MM.1S (cell line): Measurements from ENCODE around the gene DLX5.

Source experiments
- EZH2phosphoT487 ChIP-seq: fragments of 300-600 bp; sonication (generic); IDR thresholded peaks from 2 replicates; pipeline ENCODE4 v1.6.1; 2018; ENCODE audit warnings: antibody characterized with exemption, low read length
- TF ChIP-seq, protein P1 (sequence below): fragments of 300-600 bp; sonication (generic); IDR thresholded peaks from 2 replicates; pipeline ENCODE4 v1.5.1; 2016; ENCODE audit warnings: antibody characterized with exemption, low read length, mixed read lengths

DNA sequence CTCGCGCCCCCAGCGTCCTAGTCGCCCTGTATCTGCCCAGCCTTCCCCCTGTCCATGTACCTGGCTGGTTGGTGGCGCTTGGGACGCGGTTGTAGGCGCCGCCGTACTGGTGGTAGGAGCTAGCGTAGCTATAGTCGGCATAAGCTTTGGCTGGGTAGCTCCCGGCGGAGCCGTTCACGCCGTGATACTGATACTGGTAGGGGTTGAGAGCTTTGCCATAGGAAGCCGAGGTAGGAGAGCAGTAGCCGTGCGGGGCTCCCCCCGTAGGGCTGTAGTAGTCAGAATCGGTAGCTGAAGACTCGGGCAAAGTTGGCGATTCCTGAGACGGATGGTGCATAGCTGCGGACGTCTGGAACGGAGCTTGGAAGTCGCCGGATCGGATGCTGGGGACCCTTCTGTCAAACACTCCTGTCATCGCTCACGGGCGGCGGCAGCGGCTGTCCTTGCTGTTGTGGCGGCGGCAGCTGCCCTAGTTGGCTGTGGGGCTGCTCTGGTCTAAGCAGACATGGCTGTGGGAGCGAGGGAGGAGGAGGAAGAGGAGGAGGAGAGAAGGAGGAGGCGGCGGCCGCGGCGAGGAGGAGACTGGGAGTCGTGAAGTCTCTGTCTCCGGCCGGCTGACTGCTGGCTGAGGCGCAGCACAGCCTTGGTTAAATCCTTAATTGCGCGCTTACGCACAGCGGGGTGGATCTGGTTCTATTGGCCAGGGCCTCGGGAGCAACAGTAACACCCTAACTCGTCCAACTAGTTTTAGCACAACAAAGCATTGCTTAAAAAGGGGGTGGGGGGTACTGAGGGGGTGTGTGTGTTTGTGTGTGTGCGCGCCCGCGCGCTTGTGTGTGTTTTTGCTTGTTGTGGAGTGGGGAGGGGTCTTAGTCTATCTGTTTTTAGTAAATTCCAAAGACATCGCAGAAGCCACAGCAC lies at the start of gene DLX5:
- TF ChIP-seq, protein P1, sequence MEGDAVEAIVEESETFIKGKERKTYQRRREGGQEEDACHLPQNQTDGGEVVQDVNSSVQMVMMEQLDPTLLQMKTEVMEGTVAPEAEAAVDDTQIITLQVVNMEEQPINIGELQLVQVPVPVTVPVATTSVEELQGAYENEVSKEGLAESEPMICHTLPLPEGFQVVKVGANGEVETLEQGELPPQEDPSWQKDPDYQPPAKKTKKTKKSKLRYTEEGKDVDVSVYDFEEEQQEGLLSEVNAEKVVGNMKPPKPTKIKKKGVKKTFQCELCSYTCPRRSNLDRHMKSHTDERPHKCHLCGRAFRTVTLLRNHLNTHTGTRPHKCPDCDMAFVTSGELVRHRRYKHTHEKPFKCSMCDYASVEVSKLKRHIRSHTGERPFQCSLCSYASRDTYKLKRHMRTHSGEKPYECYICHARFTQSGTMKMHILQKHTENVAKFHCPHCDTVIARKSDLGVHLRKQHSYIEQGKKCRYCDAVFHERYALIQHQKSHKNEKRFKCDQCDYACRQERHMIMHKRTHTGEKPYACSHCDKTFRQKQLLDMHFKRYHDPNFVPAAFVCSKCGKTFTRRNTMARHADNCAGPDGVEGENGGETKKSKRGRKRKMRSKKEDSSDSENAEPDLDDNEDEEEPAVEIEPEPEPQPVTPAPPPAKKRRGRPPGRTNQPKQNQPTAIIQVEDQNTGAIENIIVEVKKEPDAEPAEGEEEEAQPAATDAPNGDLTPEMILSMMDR: no peak
- no peak for TF ChIP-seq EZH2phosphoT487
